CD4-positive, alpha-beta T cell treated with Interleukin-12 subunit alpha and Interleukin-12 subunit beta, for 1 hour (primary cell): ENCODE data around the gene NKX3-2.

Source experiments
- DNase-seq: peaks from one replicate; pipeline ENCODE4 v3.0.0-alpha.2; 2020

The NKX3-2 gene

GRCh38 chr4:13530823-13531624 is 13.3 kb downstream of the NKX3-2 start:
- DNase-seq, result no peak

DNA sequence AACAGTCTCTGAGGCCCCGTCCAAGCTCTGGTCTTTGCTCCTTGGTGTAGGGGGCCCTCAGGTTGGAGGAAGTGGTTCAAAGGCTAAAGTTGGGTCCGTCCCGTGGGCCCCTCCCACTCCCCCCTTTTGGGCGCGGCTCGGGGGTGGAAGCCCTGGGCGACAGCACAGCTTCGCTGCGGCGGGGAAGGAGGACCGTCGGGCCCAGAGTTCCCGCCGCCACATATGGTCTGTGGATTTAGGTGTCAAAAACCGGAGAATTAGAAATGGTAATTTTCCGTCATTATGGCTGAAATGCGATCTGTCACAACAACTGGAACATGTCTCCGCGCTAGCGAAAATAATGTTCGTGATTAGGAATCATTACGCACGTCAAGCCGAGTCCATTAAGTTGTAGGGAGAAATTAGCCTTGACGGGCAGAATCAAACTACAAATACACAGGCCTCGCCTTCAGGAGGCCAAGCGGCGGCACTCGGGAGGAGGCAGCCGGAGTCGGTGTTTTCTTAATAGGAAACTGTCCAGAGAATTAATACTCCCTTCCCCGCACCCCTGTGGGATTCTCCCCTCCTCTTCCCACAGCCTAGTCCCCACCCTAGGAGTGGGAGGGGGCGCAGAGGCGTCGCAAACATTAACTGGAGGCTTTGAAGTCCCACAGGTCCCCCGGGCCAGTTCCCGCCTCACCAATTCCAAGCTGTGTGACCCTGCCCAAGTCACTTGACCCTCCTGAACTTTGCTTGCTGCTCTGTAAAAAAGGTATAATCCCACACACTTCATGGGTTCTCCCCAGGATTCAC is 15.0 kb downstream of the NKX3-2 start:
- no peak for DNase-seq

DNA sequence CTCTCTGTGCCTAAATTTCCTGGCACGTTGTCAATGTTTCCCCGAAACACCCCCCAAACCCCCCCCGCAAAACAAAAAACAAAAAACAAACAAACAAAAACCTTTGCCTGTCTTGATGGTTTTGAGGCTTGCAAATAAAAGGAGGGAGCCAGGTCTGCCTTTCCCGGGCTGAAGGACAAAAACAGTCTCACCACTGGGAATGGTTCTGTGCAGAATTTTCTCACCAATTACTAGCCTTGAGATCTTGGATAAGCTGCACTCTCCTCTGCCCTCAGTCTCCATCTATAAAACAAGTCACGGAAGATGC is 15.5 kb downstream of the NKX3-2 start:
- no peak for DNase-seq

- no peak for DNase-seq
These were observed 16.1 kb downstream of the NKX3-2 start for GRCh38 chr4:13527981-13528820.

DNA sequence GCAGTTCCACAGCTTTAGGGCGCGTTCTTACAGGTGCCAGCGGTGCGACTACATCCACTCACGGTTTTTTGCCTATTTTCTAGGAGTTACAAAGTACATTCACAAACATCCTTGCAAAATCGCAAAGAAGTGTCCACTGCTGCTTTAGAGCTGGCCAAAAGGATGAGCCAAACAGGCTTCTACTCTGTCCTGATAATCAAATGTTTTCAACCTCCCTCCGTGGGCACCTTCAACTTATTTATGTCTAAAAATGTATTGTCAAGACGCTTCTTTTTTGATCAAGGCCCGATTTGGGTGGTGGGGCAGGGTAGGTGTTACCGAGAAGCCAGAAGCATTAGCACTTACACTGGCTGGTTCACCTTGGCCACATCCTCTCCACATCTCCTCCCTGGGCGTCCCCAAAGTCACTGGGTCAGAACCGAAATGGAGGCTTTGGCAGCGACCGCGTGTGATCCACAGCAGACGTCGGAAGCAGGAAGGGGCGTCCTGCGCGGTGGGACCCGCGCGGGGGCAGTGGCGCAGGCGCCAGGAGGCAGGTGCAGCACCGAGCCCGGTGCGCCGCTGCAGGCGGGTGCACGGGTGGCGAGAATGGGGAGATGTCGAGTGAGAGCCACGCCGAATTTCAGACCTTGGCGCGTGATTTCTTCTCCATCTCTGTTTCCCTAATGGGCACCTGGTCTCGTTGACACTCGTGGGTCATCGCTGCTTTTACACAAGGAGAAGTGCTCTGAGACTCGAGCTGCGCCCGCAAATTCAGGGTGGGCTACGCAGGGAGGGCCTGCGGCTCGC is 16.9 kb downstream of the NKX3-2 start:
- no peak for DNase-seq

- DNase-seq, result no peak
These were observed 17.6 kb downstream of the NKX3-2 start for GRCh38 chr4:13526658-13527057.

- DNase-seq, result no peak
These were observed 18.6 kb downstream of the NKX3-2 start for GRCh38 chr4:13525606-13526281.

DNA sequence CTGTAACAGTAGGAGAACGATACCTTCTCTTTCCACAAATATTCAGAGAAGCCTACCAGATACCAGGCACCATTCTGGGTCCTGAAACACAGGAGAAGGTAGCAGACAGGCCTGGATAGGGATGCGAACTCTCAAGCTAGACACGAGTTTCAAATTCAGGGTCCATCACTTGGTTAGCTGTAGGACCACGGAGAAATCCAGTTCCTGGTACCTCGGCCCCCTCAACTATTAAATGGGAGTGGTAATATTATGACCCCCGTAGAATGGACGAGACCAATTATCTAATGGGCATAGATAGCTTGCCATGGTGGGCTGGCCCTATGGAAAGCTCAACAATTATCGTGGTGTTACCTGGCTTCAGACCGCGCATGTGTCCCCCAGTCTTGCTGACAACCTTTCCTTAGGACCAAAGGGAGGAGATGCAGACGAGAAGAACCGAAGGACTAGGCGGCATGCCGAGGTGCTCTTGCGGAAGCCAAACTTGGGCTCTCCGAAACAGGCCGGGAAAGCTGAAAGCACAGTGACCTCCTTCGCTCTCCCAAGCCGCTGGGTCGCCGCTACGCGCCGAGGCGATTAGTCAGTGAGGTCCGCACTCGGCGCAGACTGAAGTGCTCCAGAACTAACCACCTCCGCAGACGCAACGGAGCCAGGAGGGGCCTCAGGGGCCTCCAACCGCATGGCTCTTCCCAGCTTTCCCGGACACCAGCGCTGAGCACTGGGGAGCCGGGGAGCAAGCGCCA is 19.6 kb downstream of the NKX3-2 start:
- no peak for DNase-seq

- no peak for DNase-seq
These were observed 20.5 kb downstream of the NKX3-2 start for GRCh38 chr4:13523591-13524503.

- no peak for DNase-seq
These were observed 21.2 kb downstream of the NKX3-2 start for GRCh38 chr4:13523105-13523477.

DNA sequence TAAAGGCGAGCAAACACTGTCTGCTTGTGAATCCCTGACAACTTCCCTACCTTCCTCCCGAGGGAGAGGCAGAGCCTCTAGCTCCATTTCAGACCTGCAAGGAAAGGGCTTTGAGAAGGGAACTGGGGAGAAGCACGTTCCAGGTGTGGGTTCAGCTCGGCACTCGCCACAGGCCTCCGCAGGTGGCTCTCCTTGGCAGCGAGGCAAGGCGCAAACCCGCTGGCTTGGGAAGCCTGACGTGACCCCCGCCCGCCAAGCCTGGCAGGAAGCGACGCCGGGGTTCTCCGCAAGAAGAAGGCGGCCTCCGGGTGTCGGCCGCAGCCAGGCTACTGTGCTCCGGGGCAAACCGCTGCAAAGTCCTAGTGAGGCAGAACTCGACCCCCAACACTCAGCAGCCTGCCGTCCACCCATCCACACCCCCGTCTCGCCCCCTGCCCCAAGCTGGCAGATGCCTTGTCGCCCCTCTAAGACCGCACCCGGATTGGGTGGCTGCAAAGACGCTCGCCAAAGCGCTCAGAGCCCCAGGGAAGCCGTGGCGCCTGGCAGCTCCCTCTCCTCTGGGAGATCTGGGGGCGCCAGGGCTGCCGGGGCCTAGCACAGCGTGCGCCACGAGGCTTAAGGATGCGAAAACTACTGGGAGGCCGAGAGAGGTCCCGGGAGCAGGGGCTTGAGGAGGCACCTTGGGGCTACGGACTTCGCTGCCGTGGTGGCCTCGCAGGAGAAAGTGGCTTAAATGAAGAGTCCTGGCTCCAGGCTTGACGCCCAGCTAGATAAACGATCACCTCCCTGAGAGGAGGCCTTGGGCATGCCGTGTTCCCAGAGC is 21.8 kb downstream of the NKX3-2 start:
- no peak for DNase-seq

DNA sequence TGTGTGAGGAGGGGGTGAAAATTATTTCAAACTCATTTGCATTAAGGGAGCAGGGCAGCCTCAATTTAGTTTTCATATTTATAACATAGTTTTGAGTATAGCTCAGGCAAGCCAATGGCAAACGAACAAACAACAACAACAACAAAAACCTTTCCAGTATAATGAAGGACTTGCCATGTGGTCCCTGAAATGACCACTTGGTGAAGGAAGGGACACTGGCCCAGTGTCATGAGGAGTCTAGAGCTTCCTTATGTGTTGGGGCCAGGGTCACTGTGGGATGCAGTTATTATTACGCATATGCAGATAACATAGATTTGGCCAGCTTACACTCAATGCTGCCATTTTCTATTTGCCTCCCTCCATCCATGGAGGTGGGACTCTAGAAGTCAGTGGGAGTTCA is 23.3 kb downstream of the NKX3-2 start:
- DNase-seq, result no peak

DNA sequence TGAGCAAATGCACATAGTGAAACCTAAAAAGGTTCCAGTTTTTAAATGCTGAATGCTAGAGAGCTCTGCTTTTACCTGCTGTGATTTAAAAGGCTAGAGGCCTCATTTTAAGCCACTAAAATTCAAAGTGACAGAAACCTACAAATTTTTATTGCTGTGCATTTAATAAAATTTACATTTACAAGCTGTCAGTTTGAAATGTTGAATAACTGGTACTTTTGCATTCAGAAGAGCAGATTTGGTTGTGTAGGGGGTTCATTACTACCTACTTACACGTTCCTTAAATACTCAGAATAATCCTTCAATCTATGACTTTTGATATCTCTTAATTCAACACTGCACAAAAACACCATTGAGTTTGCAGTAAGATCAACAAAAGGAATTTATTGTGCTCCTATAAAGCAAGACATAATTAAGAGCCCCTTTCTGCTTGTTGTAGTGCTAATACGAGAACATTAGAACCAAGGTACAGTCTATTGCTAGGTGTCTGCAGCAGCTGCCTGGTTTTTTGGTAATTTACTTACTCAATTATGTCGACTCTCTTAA is 27.9 kb downstream of the NKX3-2 start:
- DNase-seq, result no peak

- DNase-seq, result no peak
These were observed 29.0 kb downstream of the NKX3-2 start for GRCh38 chr4:13515268-13515667.

- DNase-seq, result no peak
These were observed 29.6 kb downstream of the NKX3-2 start for GRCh38 chr4:13514722-13515121.

- DNase-seq, result no peak
These were observed 33.2 kb downstream of the NKX3-2 start for GRCh38 chr4:13511101-13511500.

DNA sequence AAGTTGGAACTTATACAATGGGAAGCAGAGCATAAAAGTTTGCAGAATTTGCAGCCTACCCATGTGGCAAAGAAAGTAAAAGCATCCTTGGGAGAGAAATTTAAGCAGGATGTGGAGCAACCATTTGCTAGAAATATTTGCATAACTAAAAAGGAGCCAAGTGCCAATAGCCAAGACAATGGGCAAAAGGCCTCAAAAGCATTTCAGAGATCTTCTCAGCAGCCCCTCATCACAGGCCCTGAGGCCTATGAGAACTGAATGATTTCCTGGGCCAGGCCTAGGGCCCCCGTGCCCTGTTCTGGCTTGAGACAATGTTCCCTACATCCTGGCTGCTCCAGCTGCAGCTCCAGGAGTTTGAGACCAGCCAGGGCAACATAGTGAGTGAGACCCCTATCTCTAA is 34.9 kb downstream of the NKX3-2 start:
- DNase-seq, result no peak

DNA sequence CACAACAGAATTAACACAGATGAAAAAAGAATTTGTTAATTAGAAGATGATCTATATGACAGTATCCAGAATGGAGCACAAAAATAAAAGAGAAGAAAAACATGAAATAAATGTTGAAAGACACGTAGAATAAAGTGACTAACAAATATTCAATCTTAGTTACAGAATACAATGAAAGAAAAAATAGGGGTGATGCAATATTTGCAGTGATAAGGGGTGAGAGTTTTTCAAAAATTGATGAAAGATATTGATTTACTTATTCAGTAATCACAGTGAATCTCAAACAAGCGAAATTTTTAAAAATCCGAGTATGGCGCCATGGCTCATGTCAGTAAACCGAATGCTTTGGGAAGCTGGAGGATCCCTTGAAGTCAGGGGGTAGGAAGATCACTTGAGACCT is 39.9 kb downstream of the NKX3-2 start:
- DNase-seq, result no peak

GRCh38 chr4:13498469-13498868 is 45.8 kb downstream of the NKX3-2 start:
- no peak for DNase-seq
